NCI-H446 treated with DMSO at 0.1 percent for 48 hours (cell line): Measurements from ENCODE around the gene FBXL17.

ENCODE experiments used
- DNase-seq: peaks from one replicate; lab custom pipeline; 2025; lab: John Stamatoyannopoulos, UW

Gene FBXL17

DNA sequence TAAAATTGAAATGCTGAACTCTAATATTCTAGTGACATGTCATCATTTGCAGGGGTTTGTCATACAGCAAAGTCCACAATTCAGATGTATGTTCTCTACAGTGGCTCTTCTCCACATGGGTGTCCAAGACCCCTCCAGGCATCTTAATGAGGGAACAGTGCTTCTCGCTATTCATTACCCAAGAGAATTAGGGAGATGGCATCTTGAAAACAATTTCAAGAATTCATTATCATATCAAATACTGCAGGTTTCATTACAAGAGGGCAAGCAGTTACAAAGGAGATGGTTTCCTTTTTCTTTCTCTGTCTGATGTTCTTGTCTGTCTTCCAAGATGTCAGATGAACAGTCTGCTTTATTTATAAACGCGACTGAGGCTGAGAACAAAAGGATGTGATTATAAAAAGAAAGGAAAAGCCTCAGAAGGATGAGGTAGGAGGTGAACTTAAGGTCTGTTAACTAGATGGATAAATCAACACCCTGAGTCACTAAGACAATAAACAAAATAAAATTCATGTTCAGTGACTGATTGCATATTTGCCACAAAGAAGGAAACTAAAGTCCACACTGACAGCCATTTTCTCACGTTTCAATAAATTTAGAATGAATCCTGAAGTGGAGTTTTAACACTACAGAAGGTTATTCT lies 384.4 kb downstream of the FBXL17 start:
- DNase-seq: no peak

DNA sequence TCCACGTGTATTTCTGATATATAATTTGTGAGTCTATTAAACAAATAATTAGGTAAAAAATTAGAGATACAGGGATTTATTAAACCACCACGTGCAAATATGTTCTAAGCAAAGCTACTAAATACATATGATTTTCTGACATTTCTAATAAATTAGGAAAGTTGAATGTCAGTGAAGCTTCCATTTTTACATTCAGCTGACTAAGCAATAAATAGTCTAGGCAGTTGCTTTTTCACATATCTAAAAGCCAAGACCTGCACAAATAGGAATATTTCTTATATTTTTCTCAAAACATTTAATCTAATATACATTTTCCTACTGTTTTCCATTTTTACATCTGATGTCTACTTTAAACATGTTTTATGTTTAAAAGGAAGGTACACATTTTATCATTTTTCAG lies 388.6 kb downstream of the FBXL17 start:
- no peak for DNase-seq

DNA sequence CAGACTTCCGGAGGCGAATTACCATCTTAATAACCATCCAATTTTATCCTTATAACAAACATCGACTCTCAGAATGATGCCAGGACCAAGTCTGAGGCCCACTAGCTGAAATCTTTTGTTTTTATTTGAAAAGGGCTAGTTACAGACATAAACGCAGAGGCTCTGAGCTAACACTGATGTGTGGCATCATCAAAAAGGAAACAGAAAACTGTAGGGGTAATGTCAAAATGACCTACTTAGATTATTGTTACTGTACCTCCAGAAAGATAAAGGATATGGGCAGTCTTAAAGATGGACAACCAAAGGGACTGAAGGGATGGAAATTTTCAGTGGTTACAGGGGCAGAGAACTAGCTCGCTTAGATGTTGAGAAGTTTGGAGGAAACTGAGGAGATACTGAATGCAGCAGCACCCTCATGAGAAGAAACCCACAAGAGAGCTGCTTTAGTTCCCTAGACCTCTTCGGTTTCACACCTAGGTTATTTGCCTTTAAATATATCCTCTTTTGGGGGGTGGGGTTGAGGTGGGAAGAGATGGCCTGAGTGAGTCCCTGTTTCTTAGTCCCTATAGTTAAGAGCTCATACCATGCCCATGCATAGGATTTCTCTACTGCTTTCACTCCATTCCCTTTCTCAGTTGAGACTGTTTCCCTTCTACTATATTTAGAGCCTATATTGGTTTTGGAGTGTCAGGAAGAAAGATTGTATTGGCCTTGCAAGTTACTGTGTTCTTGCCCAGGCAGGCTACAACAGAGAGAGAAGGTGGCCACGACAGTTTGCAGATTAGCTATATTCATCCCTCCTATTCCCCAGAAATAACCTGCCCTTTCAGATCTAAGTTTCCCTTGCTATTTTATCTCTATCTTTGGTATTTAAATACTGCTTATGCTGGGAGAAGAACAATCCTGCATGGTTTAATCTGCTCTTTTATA lies 390.8 kb downstream of the FBXL17 start:
- no peak for DNase-seq

DNA sequence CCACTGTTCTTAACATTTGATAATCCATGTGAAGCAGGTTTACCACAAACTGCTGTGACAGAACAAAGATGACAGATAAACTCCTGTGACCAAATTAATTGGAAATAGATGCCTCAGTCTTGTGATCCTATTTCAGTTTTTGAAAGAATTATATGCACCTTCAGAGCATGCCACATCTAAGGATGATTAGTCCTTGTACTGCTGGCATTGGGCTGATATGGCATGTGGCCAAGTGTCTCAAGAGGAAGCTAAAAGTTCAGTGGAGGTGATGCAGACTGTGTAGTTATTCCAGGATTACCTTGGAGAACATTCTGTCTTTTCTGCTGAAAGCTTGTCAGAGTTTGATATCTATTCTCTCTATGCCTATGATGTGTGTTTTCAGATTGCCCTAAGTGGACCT lies 396.8 kb downstream of the FBXL17 start:
- no peak for DNase-seq

DNA sequence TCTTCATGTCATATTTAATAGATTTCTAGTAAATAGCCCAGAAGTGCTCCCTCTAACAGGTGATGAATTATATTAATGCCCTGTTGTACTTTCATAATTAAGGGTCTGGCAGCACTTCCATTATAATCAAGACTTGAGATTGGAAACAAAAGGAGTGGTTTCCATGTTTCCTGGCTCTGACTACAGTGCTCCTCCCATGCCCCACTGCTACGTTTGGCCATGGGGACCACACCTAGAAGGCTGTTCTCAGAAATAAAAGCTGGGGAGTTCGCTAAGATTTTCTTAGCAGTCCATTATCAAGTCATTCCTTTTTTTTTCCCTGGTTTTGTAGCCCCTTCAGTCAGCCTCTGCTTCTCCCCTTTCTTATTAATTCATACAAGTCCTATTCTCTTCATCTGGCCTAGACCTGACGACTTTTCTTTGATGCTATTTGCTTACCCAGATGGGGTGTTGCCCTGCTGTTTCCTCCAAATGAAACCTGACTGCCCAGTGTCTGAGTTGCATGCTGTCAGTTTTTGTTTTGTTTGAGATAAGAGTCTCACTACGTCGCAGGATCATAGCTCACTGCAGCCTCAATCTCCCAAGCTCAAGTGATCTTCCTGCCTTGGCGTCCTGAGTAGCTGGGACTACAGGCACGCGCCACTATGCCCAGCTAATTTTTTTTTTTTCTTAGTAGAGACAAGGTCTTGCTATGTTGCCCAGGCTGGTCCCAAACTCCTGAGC lies 399.0 kb downstream of the FBXL17 start:
- no peak for DNase-seq

DNA sequence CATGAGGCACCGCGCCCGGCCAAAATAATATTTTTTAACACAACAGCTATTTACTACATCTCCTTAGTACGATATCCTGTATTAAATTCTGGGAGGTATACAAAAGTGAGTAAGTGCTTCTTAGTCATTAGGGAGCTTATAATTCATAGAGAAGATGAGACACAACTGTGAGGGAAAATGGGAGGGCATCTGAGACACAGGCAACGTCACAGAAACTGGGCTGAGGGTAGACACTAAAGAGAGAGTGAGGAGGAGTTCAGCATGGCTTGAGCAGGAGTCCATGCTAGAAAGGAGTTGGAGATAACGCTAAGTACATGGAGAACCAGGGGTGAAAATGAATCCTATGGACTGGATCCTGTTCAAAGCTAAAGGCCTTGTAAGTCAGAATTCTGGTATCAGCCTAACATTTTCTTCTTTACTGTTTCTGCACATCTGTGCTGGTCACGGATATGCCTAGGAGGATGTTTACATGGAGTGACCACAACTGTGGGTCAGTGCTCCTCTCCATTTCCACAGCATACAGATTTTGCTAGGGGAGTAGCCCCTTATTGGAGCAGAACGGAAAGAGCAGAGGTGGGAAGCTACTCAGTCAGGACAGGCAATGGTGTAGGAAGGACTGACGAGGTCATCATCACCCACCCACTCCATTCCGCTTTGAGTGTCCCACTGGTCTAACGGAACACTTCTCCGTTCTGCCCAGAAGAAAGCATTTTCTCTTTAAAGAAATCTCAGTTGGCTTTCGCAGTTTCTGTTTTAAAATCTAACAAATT lies 400.8 kb downstream of the FBXL17 start:
- no peak for DNase-seq

DNA sequence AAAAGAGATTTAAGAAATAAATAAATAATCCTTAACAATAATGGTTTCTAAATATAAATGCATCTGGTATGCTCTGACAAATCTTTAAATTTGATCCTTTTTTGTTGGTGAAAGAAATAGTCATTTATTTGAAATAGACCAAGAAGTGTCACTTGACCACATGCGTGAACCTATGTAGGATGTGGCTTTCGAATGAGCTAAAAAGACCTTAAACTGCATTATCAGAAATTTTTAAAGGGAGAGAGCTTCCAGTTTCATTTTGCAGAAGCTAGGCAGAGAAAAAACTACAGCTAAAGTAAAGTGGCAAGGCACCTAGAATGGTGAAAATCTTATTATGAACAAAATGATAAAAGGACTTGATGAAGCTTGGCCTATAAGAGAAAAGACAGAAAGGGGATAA lies 402.0 kb downstream of the FBXL17 start:
- no peak for DNase-seq

DNA sequence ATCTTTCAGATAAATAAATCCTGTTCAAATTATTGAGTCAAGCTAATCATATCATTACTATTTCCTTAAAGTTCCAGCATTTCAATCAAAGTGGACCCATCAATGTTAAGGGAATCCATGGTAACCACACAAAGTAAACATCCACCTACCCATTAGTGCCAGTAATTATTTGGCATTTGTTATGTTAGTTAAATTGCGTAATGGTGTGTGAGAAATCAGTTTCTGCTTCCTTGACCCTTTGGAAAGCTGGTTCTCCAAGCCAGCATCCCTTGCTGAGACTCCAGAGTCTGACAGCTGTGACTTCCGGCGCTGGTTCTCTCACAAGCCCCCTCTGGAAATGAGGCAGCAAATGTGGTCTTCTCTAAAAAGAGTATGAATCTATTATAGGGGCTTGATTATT lies 402.6 kb downstream of the FBXL17 start:
- DNase-seq: peak; percentile 74

DNA sequence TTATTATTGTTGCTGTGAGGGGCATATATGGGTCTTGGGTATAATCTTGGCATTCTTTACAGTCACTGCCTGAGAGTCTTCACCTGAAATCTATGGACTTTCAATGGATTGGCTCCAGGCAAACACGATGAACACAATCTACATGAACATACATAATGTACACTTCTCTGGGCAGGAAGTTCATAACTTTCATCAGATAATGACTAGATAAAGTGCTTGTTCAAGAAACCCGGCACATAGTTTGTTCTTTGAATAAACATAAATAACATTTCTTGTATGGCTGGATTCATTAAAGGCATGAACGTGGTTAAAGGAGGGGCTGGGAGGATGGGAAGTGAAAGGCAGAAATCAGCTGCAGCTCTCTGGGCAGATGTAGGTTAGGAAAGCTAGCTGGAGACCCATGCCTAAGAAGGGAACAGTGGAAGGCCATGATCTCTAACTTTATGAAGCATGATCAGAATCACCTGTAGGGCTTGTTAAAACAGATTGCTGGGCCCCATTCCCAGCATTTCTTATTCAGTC lies 404.3 kb downstream of the FBXL17 start:
- no peak for DNase-seq

DNA sequence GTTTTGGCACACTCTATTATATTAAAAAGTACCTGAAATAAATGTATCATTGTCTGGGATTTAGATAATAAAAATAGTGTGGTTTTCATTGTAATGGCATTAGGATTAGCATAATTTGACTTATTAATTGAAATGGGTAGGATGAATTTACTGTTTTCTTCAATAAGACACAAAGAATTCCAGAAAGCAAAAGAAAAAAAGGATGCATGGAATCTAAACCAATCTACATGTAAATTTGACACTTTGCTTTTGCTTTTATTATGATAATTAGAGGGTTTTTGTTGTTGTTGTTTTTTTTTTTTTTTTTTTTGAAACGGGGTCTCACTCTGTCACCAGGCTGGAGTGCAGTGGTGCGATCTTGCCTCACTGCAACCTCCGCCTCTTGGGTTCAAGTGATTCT lies 406.3 kb downstream of the FBXL17 start:
- DNase-seq: no peak

DNA sequence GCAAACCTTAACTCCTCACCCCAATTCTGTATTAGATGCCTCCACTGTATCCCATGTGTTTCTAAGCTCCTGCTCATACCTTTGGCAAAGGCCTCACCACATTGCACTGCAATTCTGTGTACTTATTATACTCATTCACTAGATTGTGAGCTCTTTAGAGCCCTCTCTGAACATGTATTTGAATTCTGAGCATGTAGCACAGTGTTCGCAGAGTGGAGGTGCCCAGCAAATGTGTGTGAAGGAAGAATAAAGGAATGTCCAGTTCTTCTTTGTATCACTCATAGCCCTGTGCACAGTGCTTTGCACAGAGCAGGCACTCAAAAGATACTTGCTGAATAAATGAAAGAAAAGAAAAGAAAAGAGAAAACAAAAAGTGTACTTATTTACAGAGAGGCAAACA lies 410.1 kb downstream of the FBXL17 start:
- no peak for DNase-seq

DNA sequence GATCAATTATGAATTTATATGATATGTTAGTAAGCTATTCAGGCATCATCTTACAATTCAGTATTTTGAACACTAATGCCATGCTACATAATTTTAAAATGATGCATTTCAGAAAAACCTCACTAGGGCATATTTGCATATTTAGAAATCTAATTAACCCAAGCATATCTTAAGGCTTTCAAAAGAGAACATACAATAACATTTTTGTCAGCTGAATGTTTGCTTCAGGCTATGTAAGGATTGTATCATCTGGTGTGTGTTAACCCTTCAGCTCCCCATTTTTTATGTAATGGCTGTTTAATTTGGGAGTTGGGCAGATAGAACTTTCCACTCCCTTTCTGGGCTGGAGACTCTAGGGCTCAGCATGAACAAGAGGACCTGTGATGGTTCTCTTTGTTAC lies 412.1 kb downstream of the FBXL17 start:
- no peak for DNase-seq

DNA sequence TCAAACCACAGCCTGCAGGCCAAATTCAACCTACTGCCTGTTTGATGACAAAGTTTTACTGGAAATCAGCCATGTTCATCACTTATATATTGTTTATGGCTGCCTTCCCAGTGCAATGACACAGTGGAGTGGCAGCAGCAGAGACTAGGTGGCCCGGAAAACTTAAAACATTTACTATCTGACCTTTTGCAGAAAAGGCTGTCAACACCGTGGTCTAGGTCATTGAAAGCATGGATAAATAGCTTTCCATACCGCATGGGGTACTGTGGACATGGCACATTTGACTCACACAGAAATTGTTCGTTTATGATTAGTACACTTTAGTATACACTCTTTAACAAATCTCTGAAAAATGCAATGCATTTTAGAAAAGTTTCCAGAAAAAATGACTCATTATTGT lies 412.9 kb downstream of the FBXL17 start:
- DNase-seq: no peak

DNA sequence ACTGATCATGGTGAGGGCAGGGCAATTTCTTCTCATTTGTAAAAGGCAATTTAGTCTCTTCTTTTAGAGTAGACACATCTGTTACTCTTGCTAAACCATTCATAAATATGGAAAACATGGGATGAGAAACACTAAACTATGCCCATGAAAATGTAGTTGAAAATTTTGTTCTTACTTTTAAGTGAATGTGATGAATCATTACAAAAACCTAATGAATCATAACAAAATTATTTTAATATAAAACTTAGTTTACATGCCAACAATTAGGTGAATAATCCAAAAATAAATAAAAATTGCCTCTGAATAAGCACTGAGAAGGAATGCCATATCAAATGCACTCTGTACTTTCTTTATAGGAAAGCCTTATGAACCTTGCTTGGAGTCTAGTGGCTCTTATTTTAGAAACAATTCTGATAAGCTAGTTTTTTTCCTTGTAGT lies 413.5 kb downstream of the FBXL17 start:
- no peak for DNase-seq

DNA sequence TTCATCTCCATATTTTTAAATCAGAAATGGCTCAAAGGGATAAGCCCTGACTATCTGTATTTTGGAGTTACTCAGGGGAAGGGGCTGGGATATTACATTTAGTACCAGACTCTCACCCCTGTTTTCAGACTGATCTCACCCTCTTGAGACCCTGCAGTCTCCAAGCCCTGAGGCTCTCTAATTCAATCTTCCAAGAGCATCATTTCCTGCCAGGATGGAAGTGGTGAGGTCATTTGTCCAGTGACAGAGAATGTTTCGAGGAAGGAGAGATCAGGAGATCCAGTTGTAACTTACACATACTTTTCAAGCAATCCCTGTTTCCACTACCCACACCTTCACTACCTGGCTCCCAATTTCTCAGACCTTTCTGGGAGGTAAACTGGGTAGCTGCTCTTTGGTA lies 415.7 kb downstream of the FBXL17 start:
- DNase-seq: no peak

DNA sequence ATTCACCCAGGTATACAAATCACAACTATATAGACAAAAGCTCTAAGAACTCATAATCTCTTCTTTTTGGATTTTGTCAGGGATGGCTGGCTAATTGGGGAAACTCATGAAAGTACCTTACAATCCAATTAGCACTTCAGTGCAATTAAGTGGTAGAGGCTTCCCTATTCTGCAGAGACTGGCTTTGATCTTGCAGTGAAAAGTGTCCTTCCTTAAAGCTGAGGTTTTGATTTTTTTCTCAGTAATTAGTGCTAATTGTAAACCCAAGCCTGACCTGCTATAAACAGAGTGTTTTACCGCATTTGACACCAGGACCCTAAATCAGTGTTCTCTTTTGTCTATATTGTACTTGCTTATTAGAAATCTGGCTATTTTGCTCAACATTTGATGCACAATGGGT lies 417.2 kb downstream of the FBXL17 start:
- DNase-seq: no peak

DNA sequence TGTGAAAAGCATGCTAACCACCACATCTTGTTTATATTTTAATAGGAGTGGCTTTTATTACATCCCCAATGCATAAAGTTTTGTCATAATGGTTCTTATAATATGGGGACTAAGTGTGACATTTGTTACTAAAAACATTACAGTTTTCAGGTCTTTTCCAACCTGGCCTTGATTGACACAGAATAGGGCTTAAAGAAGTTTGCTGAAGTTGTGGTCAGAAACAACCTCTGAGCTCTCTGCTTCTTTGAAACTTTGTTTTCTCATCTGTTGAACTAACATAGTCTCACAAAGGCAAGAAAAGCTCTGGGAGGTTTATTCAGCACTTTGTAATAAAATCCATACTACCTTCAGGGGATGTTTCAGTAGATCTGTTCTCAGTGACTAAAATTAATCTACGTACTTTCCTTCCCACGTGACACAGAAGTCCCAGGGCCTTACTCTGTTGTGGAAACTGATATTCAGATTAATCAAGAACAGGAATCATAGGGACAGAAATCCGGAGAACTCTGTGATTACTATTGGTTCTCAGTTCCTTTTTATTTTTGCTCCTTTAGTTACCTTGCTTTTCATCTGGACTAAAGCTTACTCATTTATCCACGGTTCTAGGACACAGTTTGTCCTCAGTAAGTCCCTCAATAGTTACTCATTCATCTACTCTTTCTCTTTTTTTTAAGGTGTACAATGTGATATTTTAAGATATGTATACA lies 422.2 kb downstream of the FBXL17 start:
- DNase-seq: no peak

DNA sequence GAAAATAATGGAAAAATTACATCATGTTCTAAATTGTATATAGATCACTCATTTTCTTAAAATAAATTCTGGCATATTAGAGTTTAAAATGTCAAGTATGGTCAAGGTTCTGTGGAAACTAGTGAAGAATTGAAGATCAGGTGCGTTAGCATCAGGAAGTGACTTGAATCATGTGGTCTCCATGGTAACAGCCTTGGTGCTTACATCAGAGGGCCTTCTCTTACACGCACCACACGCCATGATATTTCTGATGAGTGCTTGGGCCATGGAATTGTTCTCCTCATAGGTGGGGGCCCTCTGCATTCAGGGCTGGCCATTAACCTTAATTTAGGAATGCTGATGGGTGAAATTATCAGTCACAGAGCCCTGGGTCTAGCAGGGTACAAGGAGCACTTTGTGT lies 423.0 kb downstream of the FBXL17 start:
- DNase-seq: no peak

DNA sequence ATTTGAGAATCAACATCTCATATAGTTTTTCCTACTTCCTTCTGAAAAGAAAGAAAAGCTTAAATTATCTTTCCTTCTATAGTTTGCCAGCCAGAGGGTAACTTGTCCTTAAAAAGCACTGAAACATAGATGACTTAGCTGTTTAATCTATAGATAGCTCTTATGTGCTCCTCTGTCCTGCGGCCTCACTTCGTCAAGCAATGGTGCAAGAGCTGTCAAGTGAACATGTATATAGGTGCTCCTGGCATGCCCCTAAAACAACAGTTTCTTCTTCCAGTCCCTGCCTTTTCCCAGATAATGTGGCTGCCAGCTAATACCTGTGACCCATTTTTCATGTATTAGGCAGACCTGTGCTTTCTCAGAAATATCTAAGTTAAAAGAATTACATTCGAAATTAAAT lies 423.5 kb downstream of the FBXL17 start:
- no peak for DNase-seq

DNA sequence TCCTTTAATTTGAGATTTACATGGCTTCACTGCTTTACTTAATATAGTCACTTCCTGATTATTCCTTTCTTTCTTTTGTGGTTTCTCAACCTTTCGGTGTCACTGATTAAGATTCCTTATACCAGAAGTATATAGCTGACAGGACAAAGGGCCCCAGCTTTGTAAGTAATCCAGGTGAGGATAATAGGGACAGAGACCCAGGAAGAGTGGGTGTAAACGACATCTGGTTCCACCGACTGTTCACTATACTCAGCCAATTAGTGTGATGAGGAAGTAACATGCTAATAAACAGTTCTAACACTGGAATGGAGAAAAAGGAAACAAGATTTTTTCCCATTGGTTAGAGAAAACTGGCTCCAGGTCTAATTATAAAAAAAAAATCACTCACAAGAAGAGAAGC lies 424.8 kb downstream of the FBXL17 start:
- no peak for DNase-seq

DNA sequence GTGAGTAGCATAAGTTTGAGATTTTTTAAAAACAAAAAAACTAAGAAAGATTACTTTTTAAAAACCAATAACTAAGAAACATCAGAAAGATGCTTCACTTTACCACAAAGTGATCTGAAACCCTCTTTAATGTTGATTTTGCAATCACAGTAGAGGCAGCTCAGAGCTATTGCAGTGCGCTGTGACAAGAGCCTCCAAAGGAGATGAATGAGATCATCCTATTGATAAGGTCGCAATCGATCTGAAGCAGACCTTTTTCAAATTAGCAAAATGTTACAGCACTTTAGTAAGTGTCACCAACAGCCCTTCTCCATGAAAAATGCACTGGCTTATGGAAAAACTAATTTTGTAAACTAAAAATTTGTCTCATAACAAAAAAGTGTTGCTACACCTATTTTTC lies 426.6 kb downstream of the FBXL17 start:
- no peak for DNase-seq
